K562 (cell line): ENCODE results near the gene CPN2. TPM values are rescaled to one million over a fixed set of nuclear protein-coding genes. Genes with fewer than 3 reads are reported as not detected.

Source experiments
- ATAC-seq: fragments of 200-7000 bp; cut with Tn5 transposase; 3 replicates; pipeline ENCODE4 v1.9.1; 2020; ENCODE audit warnings: moderate library complexity
- BruUV-seq: library from RNA; stranded (reverse); fragments of 400-500 nt; replicated peaks from 2 replicates; lab custom pipeline; 2021; lab: Mats Ljungman, UMichigan
- CTCF ChIA-PET: fragments of 300-600 bp; formaldehyde crosslinking; extraction: SDS; loops from one replicate; lab custom pipeline; 2021; ENCODE audit warnings: low intra/inter-chr PET ratio; lab: Yijun Ruan, JAX
- POLR2A ChIA-PET: fragments of 300-600, 350-650 bp; sonication (Branson Sonifier 250); formaldehyde crosslinking; extraction: SDS; loops from one replicate; lab custom pipeline; 2021; ENCODE audit warnings: antibody characterized with exemption, inconsistent platforms; lab: Yijun Ruan, JAX
- DNase-seq, 4 experiments: peaks; one replicate each; pipeline versions ENCODE4 v3.0.0 to v3.0.0-alpha.2; 2011 to 2018; ENCODE audit warnings: low spot score in 3 of 4, mixed read lengths in 3 of 4; ENCODE audit errors: extremely low read depth in 1 of 4
- FAIRE-seq: peaks from 2 replicates; lab custom pipeline; 2011; peaks lifted over from hg19 to GRCh38; lab: Jason Lieb, UNC
- H2AFZ ChIP-seq: 2 replicates; pipeline ENCODE4 v1.6.0; 2011; ENCODE audit warnings: low read depth, low read length, control low read depth, inconsistent platforms
- H3K27ac ChIP-seq: fragments of 200-600 bp; 3 replicates; pipeline ENCODE4 v1.8.0; 2011; ENCODE audit warnings: low read depth, mild to moderate bottlenecking, control low read depth, inconsistent platforms, low read length, moderate library complexity, mixed read lengths; ENCODE audit errors: extremely low read depth
- H3K27me3 ChIP-seq, 2 experiments: fragments of 300-600 bp in 1 of 2; 2 replicates in 1 of 2; 3 replicates in 1 of 2; pipeline versions ENCODE4 v1.6.0 to v1.8.0; 2011; ENCODE audit warnings: inconsistent platforms in 2 of 2, low read length in 2 of 2, mild to moderate bottlenecking in 1 of 2, mixed read lengths in 1 of 2, moderate library complexity in 1 of 2; ENCODE audit not compliant: control insufficient read depth in 2 of 2, insufficient read depth in 2 of 2
- H3K36me3 ChIP-seq: fragments of 300-600 bp; 3 replicates; pipeline ENCODE4 v1.8.0; 2011; ENCODE audit warnings: mild to moderate bottlenecking, low read length, inconsistent platforms; ENCODE audit not compliant: control insufficient read depth, insufficient read depth
- H3K4me1 ChIP-seq, 2 experiments: fragments of 200-600 bp in 1 of 2; replicated peaks in 1 of 2; 2 replicates in 1 of 2; 3 replicates in 1 of 2; pipeline versions ENCODE4 v1.5.1 to v1.8.0; 2011; ENCODE audit warnings: inconsistent platforms in 2 of 2, low read length in 2 of 2, mild to moderate bottlenecking in 1 of 2, mixed read lengths in 1 of 2, moderate library complexity in 1 of 2; ENCODE audit not compliant: control insufficient read depth in 2 of 2, insufficient read depth in 2 of 2
- H3K4me2 ChIP-seq: 2 replicates; pipeline ENCODE4 v1.6.1; 2011; ENCODE audit warnings: low read length, control low read depth, inconsistent platforms, mixed read lengths; ENCODE audit not compliant: insufficient read depth
- H3K4me3 ChIP-seq: fragments of 200-600 bp; sonication (generic), shearing (Covaris generic); 2 replicates; pipeline ENCODE4 v1.5.1; 2016; ENCODE audit warnings: control low read depth, inconsistent platforms
- H3K79me2 ChIP-seq: fragments of 200-600 bp; 3 replicates; pipeline ENCODE4 v1.8.0; 2011; ENCODE audit warnings: low read length, inconsistent platforms; ENCODE audit not compliant: control insufficient read depth, insufficient read depth
- H3K9ac ChIP-seq, 2 experiments: 2 replicates each; pipeline versions ENCODE4 v1.6.0 to v1.6.1; 2011; ENCODE audit warnings: low read depth in 2 of 2, low read length in 2 of 2, control low read depth in 1 of 2, inconsistent platforms in 1 of 2, mild to moderate bottlenecking in 1 of 2, mixed read lengths in 1 of 2; ENCODE audit not compliant: insufficient read depth in 1 of 2
- H3K9me1 ChIP-seq: one replicate; pipeline ENCODE4 v1.6.0; 2011; ENCODE audit warnings: inconsistent platforms, mild to moderate bottlenecking, low read length, moderate library complexity; ENCODE audit not compliant: control insufficient read depth, insufficient read depth
- H3K9me3 ChIP-seq: replicated peaks from 2 replicates; pipeline ENCODE4 v1.5.1; 2011; ENCODE audit warnings: low read depth, low read length, inconsistent platforms; ENCODE audit not compliant: control insufficient read depth, insufficient read depth
- H4K20me1 ChIP-seq: replicated peaks from 2 replicates; pipeline ENCODE4 v1.6.1; 2011; ENCODE audit warnings: low read length, inconsistent platforms, mixed read lengths; ENCODE audit not compliant: control insufficient read depth, insufficient read depth
- HLTF ChIP-seq: fragments of 450-650 bp; IDR thresholded peaks from 2 replicates; pipeline ENCODE4 v1.6.1; 2016
- HMG20B ChIP-seq: fragments of 250-450 bp; sonication (Bioruptor Pico); IDR thresholded peaks from 2 replicates; pipeline ENCODE4 v1.5.0; 2021; ENCODE audit warnings: mild to moderate bottlenecking
- NFXL1 ChIP-seq: fragments of 450-650 bp; formaldehyde crosslinking; IDR thresholded peaks from 2 replicates; pipeline ENCODE4 v1.4.0; 2021; ENCODE audit warnings: mild to moderate bottlenecking
- XRCC5 ChIP-seq: fragments of 200-400 bp; formaldehyde crosslinking; IDR thresholded peaks from 2 replicates; pipeline ENCODE4 v1.6.1; 2017; ENCODE audit warnings: low read depth, mild to moderate bottlenecking, low read length
- WGBS: fragments of 100-300 bp; shearing (Covaris generic); methylation state at CpG from one replicate; pipeline ENCODE4 v1.1.6; 2016; ENCODE audit warnings: low coverage, mixed read lengths; ENCODE audit not compliant: insufficient coverage; ENCODE audit errors: missing lambda C conversion rate; 5-methylcytosine and 5-hydroxymethylcytosine counted together
- in situ Hi-C: fragments of 300-500 bp; cut with MboI; formaldehyde crosslinking; loops from 4 replicates; pipeline ENCODE4 v1.15.0; 2018; ENCODE audit warnings: inconsistent platforms, mixed read lengths
- intact Hi-C: fragments of 100-400 bp; cut with micrococcal nuclease; formaldehyde crosslinking; loops from 2 replicates; pipeline ENCODE4 v1.14.2; 2022
- polyA plus RNA-seq, 8 experiments: library from polyadenylated mRNA; depleted of rRNA in 4 of 8; stranded (reverse) in 5 of 8; unstranded in 3 of 8; fragments of >200 nt; fragmentation: Nextera tagmentation in 2 of 8; fragmentation: Illumina TruSeq in 1 of 8; extraction: Ambion mirVana in 2 of 8; extraction: Trizol in 1 of 8; gene quantifications; 2 replicates each; pipeline versions ENCODE4 v1.2.1 to v1.2.3, GENCODE V29; 2011 to 2014; ENCODE audit warnings: inconsistent platforms in 1 of 8, missing spikeins in 1 of 8
- total RNA-seq, 7 experiments: library from RNA; depleted of rRNA in 6 of 7; stranded (reverse); fragments of >200 nt in 6 of 7; fragmentation: Illumina TruSeq in 2 of 7; extraction: Trizol in 2 of 7; gene quantifications; 2 replicates each; pipeline versions ENCODE4 v1.2.1 to v1.2.3, GENCODE V29; 2011 to 2021; ENCODE audit warnings: low replicate concordance in 1 of 7
- TF ChIP-seq, protein P1 (sequence below): sonication (generic); formaldehyde crosslinking; IDR thresholded peaks from 2 replicates; pipeline ENCODE4 v1.8.1; 2023; ENCODE audit warnings: mild to moderate bottlenecking, missing genetic modification reagents

CPN2 gene
- total and polyA plus RNA-seq, 9 of the 15 experiments (the other 6 are each of a cell fraction or from before 2014, with no cell fraction given) = not detected

DNA sequence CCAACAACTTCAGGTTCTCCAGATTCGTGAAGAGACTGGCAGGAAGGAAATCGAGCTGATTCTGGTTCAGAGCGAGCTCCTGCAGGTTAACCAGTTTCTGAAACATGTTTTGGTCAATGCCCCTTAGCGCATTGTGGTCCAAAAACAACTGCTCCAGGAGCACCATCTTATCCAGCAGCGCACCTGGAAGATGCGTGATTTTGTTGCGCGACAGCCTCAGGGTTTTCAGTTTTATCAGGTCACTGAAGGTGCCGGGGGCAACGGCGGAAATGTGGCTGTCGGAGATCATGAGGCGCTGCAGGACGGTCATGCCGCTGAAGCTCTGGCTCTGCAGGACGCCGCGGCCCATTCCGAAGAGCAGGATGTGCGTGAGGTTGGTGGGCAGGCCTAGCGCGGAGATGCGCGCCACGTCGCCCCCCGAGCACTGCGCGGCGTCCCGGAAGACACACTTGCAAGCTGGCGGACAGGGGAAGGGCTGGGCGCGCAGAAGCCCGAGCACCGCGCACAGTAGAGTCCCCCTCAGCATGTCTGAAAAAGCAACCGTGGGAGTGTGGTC, 46.7 kb upstream of the CPN2 start:
- Histone ChIP-seq H3K4me1 (peaks cover 5 to 25% of the 10 kb centered on the region in 2 experiments; a peak in 4 of 5 replicates), H4K20me1 (no peaks in the 10 kb centered on the region), H3K9me1 (no peaks in the 10 kb centered on the region), H3K79me2 (no peaks in the 10 kb centered on the region), H3K4me3 (no peak overlapping the region), H3K9me3 (no peaks in the 10 kb centered on the region), H3K9ac (no peak overlapping the region), H3K27me3 (0 out of 5 replicates have a peak, but pooled peaks cover 0 to under 1% of the 10 kb centered on the region in 2 experiments), H3K4me2 (no peak overlapping the region), H2AFZ (no peak overlapping the region), H3K36me3 (no peaks in the 10 kb centered on the region), H3K27ac (no peak overlapping the region)
- ATAC-seq = no peak
- CTCF ChIA-PET = interaction anchor here (0.6 kb wide), 1 partner anchor 13 kb away, joined by 3 read pairs; no protein-coding TSS in a partner anchor
- 77% methylated on average over 20 of the region's 38 CpGs for WGBS
- DNase-seq = no peak
- TF ChIP-seq XRCC5 = no peak
- TF ChIP-seq, protein P1, sequence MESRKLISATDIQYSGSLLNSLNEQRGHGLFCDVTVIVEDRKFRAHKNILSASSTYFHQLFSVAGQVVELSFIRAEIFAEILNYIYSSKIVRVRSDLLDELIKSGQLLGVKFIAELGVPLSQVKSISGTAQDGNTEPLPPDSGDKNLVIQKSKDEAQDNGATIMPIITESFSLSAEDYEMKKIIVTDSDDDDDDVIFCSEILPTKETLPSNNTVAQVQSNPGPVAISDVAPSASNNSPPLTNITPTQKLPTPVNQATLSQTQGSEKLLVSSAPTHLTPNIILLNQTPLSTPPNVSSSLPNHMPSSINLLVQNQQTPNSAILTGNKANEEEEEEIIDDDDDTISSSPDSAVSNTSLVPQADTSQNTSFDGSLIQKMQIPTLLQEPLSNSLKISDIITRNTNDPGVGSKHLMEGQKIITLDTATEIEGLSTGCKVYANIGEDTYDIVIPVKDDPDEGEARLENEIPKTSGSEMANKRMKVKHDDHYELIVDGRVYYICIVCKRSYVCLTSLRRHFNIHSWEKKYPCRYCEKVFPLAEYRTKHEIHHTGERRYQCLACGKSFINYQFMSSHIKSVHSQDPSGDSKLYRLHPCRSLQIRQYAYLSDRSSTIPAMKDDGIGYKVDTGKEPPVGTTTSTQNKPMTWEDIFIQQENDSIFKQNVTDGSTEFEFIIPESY (CRISPR knock-in tag) = peak; percentile 79
- no peak for TF ChIP-seq HLTF
- TF ChIP-seq NFXL1 (CRISPR knock-in tag) = no peak
- no peak for TF ChIP-seq HMG20B
- in situ Hi-C loops (no loop called here), intact Hi-C loops (no loop called here)
- no peak for FAIRE-seq
- POLR2A ChIA-PET = interaction anchor here (0.6 to 2.0 kb wide), 2 partner anchors 12 to 43 kb away, joined by 3 to 4 read pairs; no protein-coding TSS in a partner anchor
- BruUV-seq = no TSS peak
